Measurements from ENCODE around the gene ANKRD55.

ANKRD55 gene

GRCh38 chr5:56072863-56073766 is 160.0 kb downstream of the ANKRD55 start:
- H3K4me3 ChIP-seq (ENCODE audit: low read depth, low read length): no peak overlapping the region
- H3K9me3 ChIP-seq (ENCODE audit: control insufficient read depth, insufficient read depth, low read depth, low read length): no peaks in the 10 kb centered on the region
- CTCF ChIA-PET: no interaction called here
- H3K27ac ChIP-seq (ENCODE audit: extremely low read depth, low read depth, low read length): no peak overlapping the region
- no peak for TF ChIP-seq ZNF707 (tag by site-specific recombination; IDR thresholded peaks at IDR 0.05)
- no peak for TF ChIP-seq OSR2 (tag by site-specific recombination; IDR thresholded peaks at IDR 0.05)
- no peak for TF ChIP-seq ZNF214 (tag by site-specific recombination; IDR thresholded peaks at IDR 0.05; ENCODE audit: borderline replicate concordance)
- TF ChIP-seq ZNF2 (tag by site-specific recombination; IDR thresholded peaks at IDR 0.05): no peak
- no peak for TF ChIP-seq ZNF521 (tag by site-specific recombination; IDR thresholded peaks at IDR 0.05)
- peak; percentile 62; the same call in 1 of the 2 replicates for TF ChIP-seq ZNF664 (tag by site-specific recombination; IDR thresholded peaks at IDR 0.05)
- TF ChIP-seq ZNF571 (tag by site-specific recombination; IDR thresholded peaks at IDR 0.05): no peak
- 0 out of 2 replicates have a peak, but pooled peaks have one; percentile 12 for TF ChIP-seq ZFHX2 (tag by site-specific recombination; conservative IDR thresholded peaks at IDR 0.05)
- no peaks in the 10 kb centered on the region for H3K36me3 ChIP-seq (ENCODE audit: control insufficient read depth in 2 of 2, insufficient read depth in 1 of 2, low read length in 2 of 2)
- H3K4me1 ChIP-seq (ENCODE audit: control insufficient read depth, insufficient read depth, low read length): no peaks in the 10 kb centered on the region
- POLR2A ChIA-PET: no interaction called here

GRCh38 chr5:56071470-56071869 is 161.7 kb downstream of the ANKRD55 start:
- Histone ChIP-seq H3K9me3 (ENCODE audit: control insufficient read depth, insufficient read depth, low read depth, low read length) (no peaks in the 10 kb centered on the region), H3K27ac (ENCODE audit: extremely low read depth, low read depth, low read length) (no peak overlapping the region), H3K36me3 (ENCODE audit: control insufficient read depth in 2 of 2, insufficient read depth in 1 of 2, low read length in 2 of 2) (no peaks in the 10 kb centered on the region), H3K4me1 (ENCODE audit: control insufficient read depth, insufficient read depth, low read length) (no peaks in the 10 kb centered on the region), H3K4me3 (ENCODE audit: low read depth, low read length) (no peak overlapping the region)
- CTCF ChIA-PET: interaction anchor here (0.6 to 0.7 kb wide), 3 partner anchors 19 to 254 kb away, joined by 3 to 4 read pairs (median 4); no protein-coding TSS in a partner anchor
- POLR2A ChIA-PET: no interaction called here
- TF ChIP-seq ZBTB10 (tag by site-specific recombination; IDR thresholded peaks at IDR 0.05) (no peak), ZNF654 (tag by site-specific recombination; IDR thresholded peaks at IDR 0.05; ENCODE audit: low read depth) (no peak), ZNF670 (tag by site-specific recombination; IDR thresholded peaks at IDR 0.05; ENCODE audit: low read depth) (no peak), ZNF560 (tag by site-specific recombination; IDR thresholded peaks at IDR 0.05; ENCODE audit: borderline replicate concordance) (no peak), RBAK (tag by site-specific recombination; IDR thresholded peaks at IDR 0.05) (no peak), PRDM6 (tag by site-specific recombination; IDR thresholded peaks at IDR 0.05) (no peak), ZNF677 (tag by site-specific recombination; IDR thresholded peaks at IDR 0.05) (no peak), ZNF555 (tag by site-specific recombination; conservative IDR thresholded peaks at IDR 0.05) (no peak)

DNA sequence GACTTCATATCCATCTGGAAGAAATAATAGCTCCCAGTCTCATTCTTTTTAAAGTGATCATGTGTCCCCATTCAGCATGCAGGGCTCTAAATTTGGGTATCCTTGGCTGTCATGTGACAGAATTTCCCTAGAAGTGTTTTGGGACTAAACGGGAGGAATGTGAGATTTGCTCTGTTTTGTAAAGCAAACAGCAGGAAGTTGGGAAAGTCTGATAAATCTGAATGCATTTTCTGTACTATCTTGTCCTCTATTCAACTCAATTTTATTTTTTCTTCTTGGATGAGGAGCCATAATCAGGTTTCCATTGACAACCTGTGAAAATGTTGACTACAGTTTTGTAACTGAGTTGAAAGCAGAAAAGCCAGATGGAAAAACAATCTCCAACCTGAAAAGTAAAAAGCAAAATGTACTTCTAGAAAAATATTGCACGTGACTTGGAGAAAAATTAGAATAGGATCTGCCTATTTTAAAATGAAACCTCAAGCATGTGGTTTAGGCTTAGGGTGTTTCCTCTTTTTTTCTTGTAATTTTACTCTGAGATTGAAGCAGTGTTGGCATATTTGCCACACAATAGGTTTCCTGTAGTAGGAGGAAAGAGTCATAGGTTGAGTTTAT is 162.2 kb downstream of the ANKRD55 start:
- no peaks in the 10 kb centered on the region for H3K9me3 ChIP-seq (ENCODE audit: control insufficient read depth, insufficient read depth, low read depth, low read length)
- no peak overlapping the region for H3K4me3 ChIP-seq (ENCODE audit: low read depth, low read length)
- H3K36me3 ChIP-seq (ENCODE audit: control insufficient read depth in 2 of 2, insufficient read depth in 1 of 2, low read length in 2 of 2): no peaks in the 10 kb centered on the region
- CTCF ChIA-PET: interaction anchor here (0.6 to 0.7 kb wide), 2 partner anchors 135 to 253 kb away, joined by 3 to 4 read pairs; no protein-coding TSS in a partner anchor
- no peaks in the 10 kb centered on the region for H3K4me1 ChIP-seq (ENCODE audit: control insufficient read depth, insufficient read depth, low read length)
- H3K27ac ChIP-seq (ENCODE audit: extremely low read depth, low read depth, low read length): no peak overlapping the region
- POLR2A ChIA-PET: no interaction called here
- TF ChIP-seq ZNF677 (tag by site-specific recombination; IDR thresholded peaks at IDR 0.05): no peak
- no peak for TF ChIP-seq ZNF169 (tag by site-specific recombination; IDR thresholded peaks at IDR 0.05)
- TF ChIP-seq ZNF433 (tag by site-specific recombination; IDR thresholded peaks at IDR 0.05; ENCODE audit: low read depth): no peak
- no peak for TF ChIP-seq KLF10 (tag by site-specific recombination; IDR thresholded peaks at IDR 0.05)
- TF ChIP-seq ZNF48 (tag by site-specific recombination; IDR thresholded peaks at IDR 0.05): no peak
- TF ChIP-seq ZNF341 (tag by site-specific recombination; IDR thresholded peaks at IDR 0.05; ENCODE audit: low read depth): no peak
- TF ChIP-seq KLF9 (tag by site-specific recombination; IDR thresholded peaks at IDR 0.05; ENCODE audit: low read depth): no peak
- no peak for TF ChIP-seq ZNF558 (tag by site-specific recombination; IDR thresholded peaks at IDR 0.05)
- no peak for TF ChIP-seq ZNF514 (tag by site-specific recombination; IDR thresholded peaks at IDR 0.05)
- TF ChIP-seq KLF1 (tag by site-specific recombination; IDR thresholded peaks at IDR 0.05): no peak
- no peak for TF ChIP-seq ZSCAN5A (tag by site-specific recombination; IDR thresholded peaks at IDR 0.05)

All from HEK293 (cell line).